ENCODE measurements around the gene RCHY1. TPM values are rescaled to one million over a fixed set of nuclear protein-coding genes. Genes with fewer than 3 reads are reported as not detected.
"Not testable (repeated sequence)": the region's sequence is repeated elsewhere in the genome, so short reads cannot be mapped to it uniquely, and the experiment has no call there.

The RCHY1 gene
- total RNA-seq, 1 donor from 2014 or later, result 11.2 TPM

DNA sequence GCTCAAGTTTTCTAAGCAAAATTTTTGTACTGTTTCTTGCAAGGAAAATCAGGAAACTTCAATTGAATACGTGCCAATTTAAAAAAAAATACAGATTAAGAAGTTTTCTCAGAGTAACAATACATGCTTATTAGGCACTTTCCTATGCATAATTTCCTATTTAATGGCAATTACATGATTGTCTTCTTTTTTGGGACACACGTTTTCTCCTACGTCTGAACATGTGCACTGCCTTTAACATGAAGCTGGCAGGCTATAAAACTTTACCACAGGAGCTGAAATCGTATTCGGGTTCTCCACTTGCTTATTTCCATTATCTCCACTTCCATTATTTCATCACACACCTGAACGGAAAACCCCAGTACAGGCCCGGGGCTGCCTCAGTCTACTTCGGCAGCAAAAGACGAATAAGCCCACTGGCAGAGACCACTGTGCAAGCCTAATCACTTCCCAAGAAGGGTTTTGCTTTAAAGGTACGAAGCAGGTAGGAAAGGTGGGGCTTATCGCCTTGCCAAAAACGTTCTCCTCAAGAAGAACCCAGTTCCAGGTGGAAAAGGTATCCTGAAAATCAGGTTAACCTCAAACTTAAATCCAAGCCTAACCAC lies 575 bp downstream of the RCHY1 start:
- TF ChIP-seq, protein P1, sequence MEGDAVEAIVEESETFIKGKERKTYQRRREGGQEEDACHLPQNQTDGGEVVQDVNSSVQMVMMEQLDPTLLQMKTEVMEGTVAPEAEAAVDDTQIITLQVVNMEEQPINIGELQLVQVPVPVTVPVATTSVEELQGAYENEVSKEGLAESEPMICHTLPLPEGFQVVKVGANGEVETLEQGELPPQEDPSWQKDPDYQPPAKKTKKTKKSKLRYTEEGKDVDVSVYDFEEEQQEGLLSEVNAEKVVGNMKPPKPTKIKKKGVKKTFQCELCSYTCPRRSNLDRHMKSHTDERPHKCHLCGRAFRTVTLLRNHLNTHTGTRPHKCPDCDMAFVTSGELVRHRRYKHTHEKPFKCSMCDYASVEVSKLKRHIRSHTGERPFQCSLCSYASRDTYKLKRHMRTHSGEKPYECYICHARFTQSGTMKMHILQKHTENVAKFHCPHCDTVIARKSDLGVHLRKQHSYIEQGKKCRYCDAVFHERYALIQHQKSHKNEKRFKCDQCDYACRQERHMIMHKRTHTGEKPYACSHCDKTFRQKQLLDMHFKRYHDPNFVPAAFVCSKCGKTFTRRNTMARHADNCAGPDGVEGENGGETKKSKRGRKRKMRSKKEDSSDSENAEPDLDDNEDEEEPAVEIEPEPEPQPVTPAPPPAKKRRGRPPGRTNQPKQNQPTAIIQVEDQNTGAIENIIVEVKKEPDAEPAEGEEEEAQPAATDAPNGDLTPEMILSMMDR (conservative IDR thresholded peaks at IDR 0.05; ENCODE audit: low read depth, low read length), result no peak
- DNase-seq (ENCODE audit: low read depth), result no peak
- peak overlapping the region; percentile 71 for H3K4me3 ChIP-seq (ENCODE audit: low read depth, low read length)

DNA sequence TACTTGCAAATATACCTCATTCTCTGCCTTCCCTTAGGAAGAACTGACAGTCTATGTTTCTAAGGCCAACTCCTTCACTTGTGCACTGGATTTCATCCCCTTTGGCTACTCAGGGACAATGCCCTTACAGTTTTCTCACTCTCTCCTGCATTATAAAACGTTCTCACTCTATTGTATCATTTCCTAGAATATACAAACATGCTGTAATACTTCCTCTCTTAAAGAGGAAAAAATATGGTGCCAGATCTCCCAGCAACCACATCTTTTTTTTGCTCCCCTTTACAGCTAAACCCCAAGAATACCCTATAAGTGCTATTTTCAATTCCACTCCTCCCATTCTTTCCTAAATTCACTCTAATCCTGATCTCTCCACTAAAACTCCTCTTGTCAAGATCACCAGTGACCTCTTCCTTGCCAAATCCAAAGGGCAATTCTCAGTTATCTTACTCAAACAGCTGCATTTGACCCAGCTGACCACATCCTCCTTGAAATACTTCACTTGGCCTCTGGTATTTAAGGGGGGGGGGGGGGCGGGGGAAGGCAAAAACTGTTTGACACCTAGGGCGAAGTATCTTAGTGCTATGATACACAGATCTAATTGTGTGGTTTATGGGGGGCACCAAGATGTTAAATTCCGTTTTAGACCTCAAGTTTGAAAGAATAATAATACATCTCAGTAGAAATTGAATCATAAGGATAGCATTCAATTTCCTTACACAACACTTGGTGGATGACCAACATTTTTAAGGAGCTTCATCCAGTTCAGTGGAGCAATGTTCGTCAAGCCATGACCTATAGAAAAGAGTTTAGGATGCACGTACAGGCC lies 1.6 kb downstream of the RCHY1 start:
- TF ChIP-seq, protein P1 (conservative IDR thresholded peaks at IDR 0.05; ENCODE audit: low read depth, low read length), result no peak
- no peak for DNase-seq (ENCODE audit: low read depth)
- H3K4me3 ChIP-seq (ENCODE audit: low read depth, low read length), result peak overlapping the region; percentile 71

DNA sequence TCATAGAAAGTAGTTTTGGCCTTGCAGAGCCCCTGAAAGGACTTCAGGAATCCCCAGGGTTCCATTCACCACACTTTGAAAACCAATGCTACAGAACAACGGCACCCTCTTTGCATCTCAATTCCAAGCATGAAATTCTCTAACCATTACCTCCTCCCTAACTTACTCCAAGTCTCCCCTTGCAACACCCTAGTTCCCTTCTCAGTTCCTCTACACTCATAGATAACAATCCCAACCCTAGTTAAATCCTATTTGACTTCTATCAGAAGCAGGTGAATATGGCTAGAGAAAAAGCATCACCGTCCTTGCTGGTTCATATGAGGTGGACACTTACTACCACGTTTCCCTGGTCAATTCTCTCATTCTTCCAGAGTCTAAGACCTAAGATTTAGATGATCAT lies 2.4 kb downstream of the RCHY1 start:
- H3K4me3 ChIP-seq (ENCODE audit: low read depth, low read length), result peak overlapping the region; percentile 71
- TF ChIP-seq, protein P1 (conservative IDR thresholded peaks at IDR 0.05; ENCODE audit: low read depth, low read length), result no peak
- DNase-seq (ENCODE audit: low read depth), result no peak

DNA sequence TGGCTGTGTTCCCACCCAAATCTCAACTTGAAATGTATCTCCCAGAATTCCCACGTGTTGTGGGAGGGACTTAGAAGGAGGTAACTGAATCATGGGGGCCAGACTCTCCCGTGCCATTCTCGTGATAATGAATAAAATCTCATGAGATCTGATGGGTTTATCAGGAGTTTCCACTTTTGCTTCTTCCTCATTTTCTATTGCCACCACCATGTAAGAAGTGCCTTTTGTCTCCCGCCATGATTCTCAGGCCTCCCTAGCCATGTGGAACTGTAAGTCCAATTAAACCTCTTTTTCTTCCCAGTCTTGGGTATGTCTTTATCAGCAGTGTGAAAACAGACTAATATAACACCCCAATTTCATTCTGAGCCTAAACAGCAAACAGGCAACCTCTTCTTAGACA lies 4.6 kb downstream of the RCHY1 start:
- not testable (repeated sequence) for H3K4me3 ChIP-seq (ENCODE audit: low read depth, low read length); DNase-seq (ENCODE audit: low read depth)

DNA sequence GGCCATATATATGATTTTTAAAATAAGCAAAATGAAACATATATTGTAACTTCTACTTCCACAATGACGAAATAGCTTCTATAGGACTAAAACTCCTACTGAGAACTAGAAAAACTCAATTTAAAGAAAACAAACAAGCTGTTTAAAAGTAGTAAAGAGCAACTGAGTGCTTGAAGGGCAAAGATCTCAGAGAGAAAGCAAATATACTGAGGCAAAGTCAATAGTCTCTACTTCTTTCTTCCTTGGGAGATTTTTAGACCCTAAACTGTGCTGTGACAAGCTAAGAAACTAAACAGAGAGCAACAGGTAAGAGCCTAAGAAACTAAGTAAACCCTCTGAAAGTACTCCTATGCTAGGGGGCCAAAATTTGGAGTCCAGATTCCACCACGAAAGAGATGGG lies 8.6 kb downstream of the RCHY1 start:
- TF ChIP-seq, protein P1 (conservative IDR thresholded peaks at IDR 0.05; ENCODE audit: low read depth, low read length), result no peak
- no peak overlapping the region for H3K4me3 ChIP-seq (ENCODE audit: low read depth, low read length)
- no peak for DNase-seq (ENCODE audit: low read depth)

DNA sequence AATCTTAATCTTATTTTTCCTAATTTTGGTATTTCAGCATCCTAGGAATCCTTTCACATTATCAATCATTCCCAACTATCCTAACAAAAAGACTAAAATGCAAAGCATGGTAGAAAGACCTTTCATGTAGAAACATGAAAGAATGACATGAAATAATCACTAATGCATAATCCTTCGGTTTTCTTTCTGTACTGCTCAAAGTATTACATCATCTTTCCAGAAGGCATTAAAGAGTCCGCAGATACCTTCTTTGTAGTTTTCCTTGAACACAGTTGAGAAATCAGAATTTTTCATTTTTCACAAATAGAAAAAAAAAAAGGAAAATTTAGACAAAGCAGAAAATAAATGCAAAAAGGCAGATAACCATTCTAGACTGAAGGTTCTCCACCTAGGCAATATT lies 11.5 kb downstream of the RCHY1 start:
- no peak for DNase-seq (ENCODE audit: low read depth)
- TF ChIP-seq, protein P1 (conservative IDR thresholded peaks at IDR 0.05; ENCODE audit: low read depth, low read length), result no peak
- no peak overlapping the region for H3K4me3 ChIP-seq (ENCODE audit: low read depth, low read length)

DNA sequence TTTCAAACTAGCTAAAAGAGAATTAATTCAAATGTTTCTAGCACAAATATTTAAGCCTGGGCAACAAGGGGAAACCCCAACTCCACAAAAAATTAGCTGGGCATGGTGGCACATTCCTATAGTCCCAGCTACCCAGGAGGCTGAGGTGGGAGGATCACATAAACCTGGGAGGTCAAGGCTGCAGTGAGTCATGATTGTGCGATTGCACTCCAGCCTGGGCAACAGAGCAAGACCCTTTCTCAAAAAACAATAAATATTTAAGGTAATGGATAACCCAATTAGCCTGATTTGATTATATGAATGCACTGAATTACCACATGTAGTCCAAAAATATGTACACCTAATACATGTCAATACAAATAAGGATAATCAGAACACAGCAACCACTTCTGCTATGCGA lies 14.3 kb downstream of the RCHY1 start:
- no peak overlapping the region for H3K4me3 ChIP-seq (ENCODE audit: low read depth, low read length)
- TF ChIP-seq, protein P1 (conservative IDR thresholded peaks at IDR 0.05; ENCODE audit: low read depth, low read length), result no peak
- DNase-seq (ENCODE audit: low read depth), result no peak

Data from epithelial cell of proximal tubule (primary cell).